Trophoblast cell (in vitro differentiated cells and primary cell): ENCODE measurements around the gene CCL4.
"Not testable (repeated sequence)": the region's sequence is repeated elsewhere in the genome, so short reads cannot be mapped to it uniquely, and the experiment has no call there.

Experiments used
- DNase-seq, 2 donors: peaks; one replicate each; pipeline ENCODE4 v3.0.0-alpha.2; 2016
- H2AFZ ChIP-seq: 2 replicates; pipeline ENCODE4 v1.6.1; 2013; ENCODE audit warnings: low read length, moderate library complexity, mild to moderate bottlenecking; ENCODE audit not compliant: insufficient read depth, poor library complexity
- H2AK5ac ChIP-seq: 2 replicates; pipeline ENCODE4 v1.6.1; 2013; ENCODE audit warnings: mild to moderate bottlenecking, low read length
- H2BK120ac ChIP-seq: 2 replicates; pipeline ENCODE4 v1.6.1; 2013; ENCODE audit warnings: low read length, mild to moderate bottlenecking, moderate library complexity; ENCODE audit not compliant: insufficient read depth, poor library complexity
- H2BK12ac ChIP-seq: 2 replicates; pipeline ENCODE4 v1.6.1; 2013; ENCODE audit warnings: mild to moderate bottlenecking, low read length, moderate library complexity
- H2BK5ac ChIP-seq: 2 replicates; pipeline ENCODE4 v1.6.1; 2013; ENCODE audit warnings: low read length, low read depth, moderate library complexity, mild to moderate bottlenecking; ENCODE audit not compliant: poor library complexity
- H3K14ac ChIP-seq: 2 replicates; pipeline ENCODE4 v1.6.1; 2013; ENCODE audit warnings: mild to moderate bottlenecking, low read length
- H3K18ac ChIP-seq: 2 replicates; pipeline ENCODE4 v1.6.1; 2013; ENCODE audit warnings: mild to moderate bottlenecking, low read length
- H3K23ac ChIP-seq: 2 replicates; pipeline ENCODE4 v1.6.1; 2013; ENCODE audit warnings: low read length
- H3K27ac ChIP-seq: 2 replicates; pipeline ENCODE4 v1.5.1; 2013; ENCODE audit warnings: low read depth, mild to moderate bottlenecking, inconsistent platforms, low read length, moderate library complexity
- H3K27me3 ChIP-seq: 2 replicates; pipeline ENCODE4 v1.6.1; 2013; ENCODE audit warnings: inconsistent platforms, mild to moderate bottlenecking, low read length, moderate library complexity; ENCODE audit not compliant: insufficient read depth
- H3K36me3 ChIP-seq, 2 experiments: 1 replicate in 1 of 2; 2 replicates in 1 of 2; pipeline ENCODE4 v1.6.1; 2013; ENCODE audit warnings: low read length in 2 of 2, mild to moderate bottlenecking in 2 of 2, moderate library complexity in 1 of 2; ENCODE audit not compliant: insufficient read depth in 2 of 2, control insufficient read depth in 1 of 2
- H3K4ac ChIP-seq: 2 replicates; pipeline ENCODE4 v1.6.1; 2013; ENCODE audit warnings: low read depth, mild to moderate bottlenecking, low read length, moderate library complexity
- H3K4me1 ChIP-seq, 2 experiments: 1 replicate in 1 of 2; 2 replicates in 1 of 2; pipeline ENCODE4 v1.6.1; 2013; ENCODE audit warnings: low read length in 2 of 2, mild to moderate bottlenecking in 2 of 2, moderate library complexity in 1 of 2; ENCODE audit not compliant: insufficient read depth in 2 of 2, control insufficient read depth in 1 of 2
- H3K4me2 ChIP-seq: 2 replicates; pipeline ENCODE4 v1.6.1; 2013; ENCODE audit warnings: inconsistent platforms, mild to moderate bottlenecking, low read length, moderate library complexity
- H3K4me3 ChIP-seq: 2 replicates; pipeline ENCODE4 v1.5.1; 2013; ENCODE audit warnings: mild to moderate bottlenecking, low read depth, low read length, inconsistent platforms
- H3K79me1 ChIP-seq: one replicate; pipeline ENCODE4 v1.6.1; 2013; ENCODE audit warnings: low read length
- H3K79me2 ChIP-seq: 2 replicates; pipeline ENCODE4 v1.6.1; 2013; ENCODE audit warnings: low read length, mild to moderate bottlenecking; ENCODE audit not compliant: control insufficient read depth, insufficient read depth, poor library complexity
- H3K9ac ChIP-seq: 2 replicates; pipeline ENCODE4 v1.6.1; 2013; ENCODE audit warnings: mild to moderate bottlenecking, low read length
- H3K9me3 ChIP-seq: 2 replicates; pipeline ENCODE4 v1.6.1; 2013; ENCODE audit warnings: low read depth, mild to moderate bottlenecking, control low read depth, inconsistent platforms, low read length; ENCODE audit not compliant: insufficient read depth
- H4K12ac ChIP-seq: 2 replicates; pipeline ENCODE4 v1.6.1; 2013; ENCODE audit warnings: low read depth, mild to moderate bottlenecking, low read length, moderate library complexity
- H4K8ac ChIP-seq: 2 replicates; pipeline ENCODE4 v1.6.1; 2013; ENCODE audit warnings: low read depth, mild to moderate bottlenecking, low read length, moderate library complexity
- H4K91ac ChIP-seq: one replicate; pipeline ENCODE4 v1.6.1; 2013; ENCODE audit warnings: low read depth, mild to moderate bottlenecking, low read length, moderate library complexity
- WGBS: extraction: QIAGEN DNeasy Blood & Tissue Kit; methylation state at CpG from one replicate; pipeline ENCODE4 v1.1.7; 2013; ENCODE audit warnings: missing lambda C conversion rate; ENCODE audit not compliant: insufficient read length, insufficient coverage; ENCODE audit errors: extremely low coverage; 5-methylcytosine and 5-hydroxymethylcytosine counted together

CCL4 gene

DNA sequence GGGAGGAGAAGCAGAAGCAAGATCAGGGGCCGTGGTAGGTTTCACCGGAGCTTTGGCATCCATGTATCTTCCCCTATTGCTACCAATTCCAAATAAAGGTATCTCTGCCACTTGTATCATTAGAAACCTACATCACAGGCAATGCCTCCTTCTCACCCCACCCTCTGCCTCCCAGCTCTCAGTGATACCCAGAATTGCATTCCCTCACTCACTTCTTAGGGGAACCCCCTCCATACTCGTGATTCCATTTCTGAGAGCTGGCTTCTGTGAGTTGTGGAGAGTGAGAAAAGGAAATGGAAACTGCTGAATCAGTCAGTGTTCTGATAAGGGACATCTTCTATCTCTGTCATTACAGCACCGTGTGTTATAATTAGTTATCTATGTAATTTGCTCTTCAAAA, 11.4 kb upstream of the CCL4 start:
- no CpG with 5 or more reads among the region's 4 CpGs for WGBS
- no peak overlapping the region for H2BK5ac ChIP-seq
- no peak overlapping the region for H4K91ac ChIP-seq

DNA sequence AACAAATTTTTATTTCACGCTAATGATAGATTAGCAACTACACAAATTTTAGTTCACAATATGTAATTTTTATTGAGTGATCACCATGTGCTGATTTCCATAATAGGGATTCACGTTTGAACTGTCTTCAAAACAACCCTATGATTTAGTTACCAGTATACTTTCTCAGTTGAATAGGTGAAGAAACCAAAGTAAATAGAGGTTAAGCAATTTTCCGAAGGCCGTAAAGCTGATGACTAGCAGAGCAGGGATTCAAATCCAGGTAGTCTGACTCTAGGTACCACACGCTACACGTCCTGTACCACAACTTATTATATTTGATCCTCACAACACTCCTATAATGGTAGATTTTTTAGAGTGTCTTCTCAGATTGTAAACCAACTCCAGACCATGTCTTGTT, 10.9 kb upstream of the CCL4 start:
- DNase-seq, H3K4me1 ChIP-seq, H3K23ac ChIP-seq, H3K36me3 ChIP-seq, H2BK12ac ChIP-seq, H4K91ac ChIP-seq, H3K27me3 ChIP-seq, H2AK5ac ChIP-seq, H4K12ac ChIP-seq, H3K9me3 ChIP-seq, H3K4ac ChIP-seq, H3K14ac ChIP-seq, H3K4me2 ChIP-seq, H4K8ac ChIP-seq, H3K4me3 ChIP-seq, H3K79me1 ChIP-seq, H3K27ac ChIP-seq, H2BK5ac ChIP-seq, H3K79me2 ChIP-seq, H3K9ac ChIP-seq, H2AFZ ChIP-seq, H3K18ac ChIP-seq, H2BK120ac ChIP-seq: not testable (repeated sequence)
- no CpG with 5 or more reads among the region's 6 CpGs for WGBS

More for the DNA sequence above, 11.4 kb upstream of the CCL4 start:
- Histone ChIP-seq H3K4me2 (no peak overlapping the region), H3K79me1 (no peaks in the 10 kb centered on the region), H3K36me3 (no peaks in the 10 kb centered on the region), H2BK12ac (no peak overlapping the region), H3K79me2 (no peaks in the 10 kb centered on the region), H3K4ac (no peak overlapping the region), H2AK5ac (no peak overlapping the region), H3K14ac (no peak overlapping the region), H3K27me3 (no peaks in the 10 kb centered on the region), H4K12ac (no peak overlapping the region), H4K8ac (no peak overlapping the region), H2BK120ac (no peak overlapping the region), H3K18ac (no peak overlapping the region), H2AFZ (no peak overlapping the region), H3K9me3 (no peaks in the 10 kb centered on the region), H3K23ac (no peak overlapping the region), H3K9ac (no peak overlapping the region), H3K4me1 (no peaks in the 10 kb centered on the region), H3K27ac (no peak overlapping the region), H3K4me3 (no peak overlapping the region)
- DNase-seq, result no peak

DNA sequence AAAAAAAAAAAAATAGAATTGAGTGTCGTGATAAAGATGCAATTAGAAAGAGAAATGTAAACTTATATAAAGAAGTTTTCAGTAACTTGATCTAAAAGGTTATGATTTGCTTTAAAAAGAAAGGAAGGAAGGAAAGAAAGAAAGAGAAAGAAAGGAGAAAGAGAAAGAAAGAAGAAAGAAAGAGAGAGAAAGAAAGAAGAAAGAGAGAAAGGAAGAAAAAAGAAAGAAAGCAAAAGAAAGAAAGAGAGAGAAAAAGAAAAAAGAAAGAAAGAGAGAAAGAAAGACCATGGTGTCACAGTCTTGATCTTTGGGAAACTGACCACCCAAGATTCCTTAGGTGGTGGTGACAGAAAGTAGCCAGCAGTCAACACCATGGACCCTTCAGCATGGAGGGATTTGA, 9.4 kb upstream of the CCL4 start:
- no peak overlapping the region for H2BK5ac ChIP-seq
- H4K12ac ChIP-seq, result no peak overlapping the region
- no peaks in the 10 kb centered on the region for H3K36me3 ChIP-seq
- 100% methylated on average over 1 of the region's 1 CpG for WGBS
- no peak overlapping the region for H2BK12ac ChIP-seq
- no peak overlapping the region for H3K18ac ChIP-seq
- no peak overlapping the region for H4K8ac ChIP-seq
- H3K27ac ChIP-seq, result no peak overlapping the region
- no peak overlapping the region for H2AFZ ChIP-seq
- no peaks in the 10 kb centered on the region for H3K79me2 ChIP-seq
- no peak overlapping the region for H2BK120ac ChIP-seq
- no peaks in the 10 kb centered on the region for H3K79me1 ChIP-seq
- no peak overlapping the region for H3K4me3 ChIP-seq
- H3K14ac ChIP-seq, result no peak overlapping the region
- no peaks in the 10 kb centered on the region for H3K9me3 ChIP-seq
- no peak overlapping the region for H3K9ac ChIP-seq
- no peak for DNase-seq
- H3K4me2 ChIP-seq, result no peak overlapping the region
- H3K23ac ChIP-seq, result no peak overlapping the region
- H3K27me3 ChIP-seq, result no peaks in the 10 kb centered on the region
- H4K91ac ChIP-seq, result no peak overlapping the region
- H3K4ac ChIP-seq, result no peak overlapping the region
- H3K4me1 ChIP-seq, result no peaks in the 10 kb centered on the region
- no peak overlapping the region for H2AK5ac ChIP-seq

DNA sequence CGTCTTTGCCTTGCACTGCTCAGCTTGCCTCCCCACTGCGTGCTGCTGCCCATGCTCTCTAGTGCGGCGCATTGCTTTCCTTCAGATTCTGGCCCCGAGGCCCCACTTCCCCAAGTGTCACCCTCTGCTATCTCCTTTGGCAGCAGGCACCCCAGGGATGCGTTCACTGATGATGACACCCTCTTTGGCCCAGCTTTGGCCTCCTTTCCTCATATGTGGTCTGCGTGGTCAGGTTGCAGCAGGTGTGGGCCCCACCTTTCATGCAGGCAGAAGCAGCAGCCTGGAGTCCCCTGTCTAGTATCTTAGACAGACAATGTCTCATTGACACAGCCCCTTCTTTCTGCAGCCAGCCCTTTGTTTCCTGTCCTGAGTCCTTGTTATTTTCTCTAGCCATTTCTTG, 8.9 kb upstream of the CCL4 start:
- no peak overlapping the region for H2AFZ ChIP-seq
- H2BK5ac ChIP-seq, result no peak overlapping the region
- H2AK5ac ChIP-seq, result no peak overlapping the region
- no peak overlapping the region for H2BK120ac ChIP-seq
- no peak overlapping the region for H3K9ac ChIP-seq
- H3K4me2 ChIP-seq, result no peak overlapping the region
- no peak overlapping the region for H3K23ac ChIP-seq
- H2BK12ac ChIP-seq, result no peak overlapping the region
- no peak overlapping the region for H3K18ac ChIP-seq
- H3K79me1 ChIP-seq, result no peaks in the 10 kb centered on the region
- H3K27ac ChIP-seq, result no peak overlapping the region
- DNase-seq, result no peak
- H3K79me2 ChIP-seq, result no peaks in the 10 kb centered on the region
- no peak overlapping the region for H4K91ac ChIP-seq
- no peak overlapping the region for H3K4me3 ChIP-seq
- no peaks in the 10 kb centered on the region for H3K36me3 ChIP-seq
- H3K27me3 ChIP-seq, result no peaks in the 10 kb centered on the region
- H4K12ac ChIP-seq, result no peak overlapping the region
- no peak overlapping the region for H3K14ac ChIP-seq
- no peak overlapping the region for H4K8ac ChIP-seq
- H3K4me1 ChIP-seq, result no peaks in the 10 kb centered on the region
- WGBS, result no CpG with 5 or more reads among the region's 7 CpGs
- no peaks in the 10 kb centered on the region for H3K9me3 ChIP-seq
- H3K4ac ChIP-seq, result no peak overlapping the region
